ENCODE measurements around the gene ZNF768.
"Not testable (repeated sequence)": the region's sequence is repeated elsewhere in the genome, so short reads cannot be mapped to it uniquely, and the experiment has no call there.

DNA sequence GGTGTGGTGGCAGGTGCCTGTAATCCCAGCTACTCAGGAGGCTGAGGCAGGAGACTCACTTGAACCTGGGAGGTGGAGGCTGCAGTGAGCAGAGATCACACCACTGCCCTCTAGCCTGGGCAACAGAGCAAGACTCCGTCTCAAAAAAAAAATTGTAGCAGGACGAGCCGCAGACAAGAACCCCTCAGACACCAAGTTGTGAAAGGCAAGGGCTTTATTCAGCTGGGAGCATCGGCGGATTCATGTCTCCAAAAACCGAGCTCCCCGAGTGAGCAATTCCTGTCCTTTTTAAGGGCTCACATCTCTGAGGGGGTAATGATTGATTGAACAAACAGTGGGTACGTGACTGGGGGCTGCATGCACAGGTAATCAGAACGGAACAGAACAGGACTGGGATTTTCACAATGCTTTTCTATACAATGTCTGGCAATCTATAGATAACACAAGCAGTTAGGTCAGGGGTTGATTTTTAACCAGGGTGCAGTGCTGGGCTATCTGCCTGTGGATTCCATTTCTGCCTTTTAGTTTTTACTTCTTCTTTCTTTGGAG, 14.6 kb upstream of the ZNF768 start:
- TF ChIP-seq, protein P1, sequence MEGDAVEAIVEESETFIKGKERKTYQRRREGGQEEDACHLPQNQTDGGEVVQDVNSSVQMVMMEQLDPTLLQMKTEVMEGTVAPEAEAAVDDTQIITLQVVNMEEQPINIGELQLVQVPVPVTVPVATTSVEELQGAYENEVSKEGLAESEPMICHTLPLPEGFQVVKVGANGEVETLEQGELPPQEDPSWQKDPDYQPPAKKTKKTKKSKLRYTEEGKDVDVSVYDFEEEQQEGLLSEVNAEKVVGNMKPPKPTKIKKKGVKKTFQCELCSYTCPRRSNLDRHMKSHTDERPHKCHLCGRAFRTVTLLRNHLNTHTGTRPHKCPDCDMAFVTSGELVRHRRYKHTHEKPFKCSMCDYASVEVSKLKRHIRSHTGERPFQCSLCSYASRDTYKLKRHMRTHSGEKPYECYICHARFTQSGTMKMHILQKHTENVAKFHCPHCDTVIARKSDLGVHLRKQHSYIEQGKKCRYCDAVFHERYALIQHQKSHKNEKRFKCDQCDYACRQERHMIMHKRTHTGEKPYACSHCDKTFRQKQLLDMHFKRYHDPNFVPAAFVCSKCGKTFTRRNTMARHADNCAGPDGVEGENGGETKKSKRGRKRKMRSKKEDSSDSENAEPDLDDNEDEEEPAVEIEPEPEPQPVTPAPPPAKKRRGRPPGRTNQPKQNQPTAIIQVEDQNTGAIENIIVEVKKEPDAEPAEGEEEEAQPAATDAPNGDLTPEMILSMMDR (IDR thresholded peaks at IDR 0.05), result not testable (repeated sequence)
- not testable (repeated sequence) for TF ChIP-seq POLR2A (IDR thresholded peaks at IDR 0.05)

Measured in thyroid gland (tissue), 4 donors.